ENCODE data around the gene ZNF683. TPM values are rescaled to one million over a fixed set of nuclear protein-coding genes. Genes with fewer than 3 reads are reported as not detected.

The ZNF683 gene
- total and polyA plus RNA-seq, 2 donors (not counting 3 experiments of a cell fraction or from before 2014, with no cell fraction given): not detected

DNA sequence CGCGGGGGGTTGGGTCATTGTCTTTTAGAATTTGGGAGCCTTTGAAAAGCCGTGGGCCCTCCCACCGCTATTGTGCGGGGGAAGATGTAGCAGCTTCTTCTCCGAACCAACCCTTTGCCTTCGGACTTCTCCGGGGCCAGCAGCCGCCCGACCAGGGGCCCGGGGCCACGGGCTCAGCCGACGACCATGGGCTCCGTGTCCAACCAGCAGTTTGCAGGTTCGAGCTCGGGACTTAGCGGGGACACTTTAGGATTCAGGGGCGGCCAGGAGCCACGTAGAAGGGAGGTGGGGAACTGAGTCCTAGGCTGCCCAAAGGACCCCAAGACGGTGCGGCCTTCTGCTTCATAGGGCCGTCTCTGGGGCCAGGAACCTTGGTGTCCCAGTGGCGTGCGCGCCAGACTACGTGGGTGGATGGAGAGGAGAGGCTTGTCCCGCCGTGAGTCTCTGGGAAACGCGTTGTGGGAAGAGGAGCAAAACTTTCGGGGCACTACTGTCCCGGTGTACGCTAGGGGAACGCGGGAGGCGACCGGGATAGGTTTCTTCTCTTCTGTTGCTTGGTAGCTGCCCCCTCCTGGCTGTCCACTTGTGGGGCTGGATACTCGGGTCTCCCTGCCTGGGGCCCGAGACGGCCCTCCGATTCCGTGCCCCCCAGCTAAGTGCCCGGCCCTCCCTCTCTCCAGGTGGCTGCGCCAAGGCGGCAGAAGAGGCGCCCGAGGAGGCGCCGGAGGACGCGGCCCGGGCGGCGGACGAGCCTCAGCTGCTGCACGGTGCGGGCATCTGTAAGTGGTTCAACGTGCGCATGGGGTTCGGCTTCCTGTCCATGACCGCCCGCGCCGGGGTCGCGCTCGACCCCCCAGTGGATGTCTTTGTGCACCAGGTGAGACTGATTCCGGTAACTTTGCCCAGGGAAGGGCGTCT lies 38.4 kb upstream of the ZNF683 start, which contains the start of gene LIN28A:
Gene LIN28A, plus strand, starts transcription at position 112 of the 918 bp plus-strand sequence. Its CDS starts 75 bp downstream, at position 187.
- H4K20me1 ChIP-seq (replicated peaks; ENCODE audit: control insufficient read depth, extremely low read depth, insufficient read depth, low read length): no peaks in the 10 kb centered on the region
- no peak for FAIRE-seq
- H3K79me2 ChIP-seq (ENCODE audit: control insufficient read depth, insufficient read depth, low read length): no peaks in the 10 kb centered on the region
- H3K4me3 ChIP-seq (replicated peaks in 1 of 3; ENCODE audit: insufficient read depth in 1 of 3, low read depth in 1 of 3, low read length in 3 of 3): no peak within 1 kb of the TSS
- no TSS peak for BruUV-seq (replicated peaks)
- dilution Hi-C loops (cut with MboI; ENCODE audit: extremely low pct_ligation_motif_present, low sequenced_read_pairs) (no loop called here), intact Hi-C loops (cut with micrococcal nuclease) (no loop called here)
- no peaks in the 10 kb centered on the region for H3K9me1 ChIP-seq (replicated peaks; ENCODE audit: control insufficient read depth, extremely low read depth, insufficient read depth, low read length)
- no peak within 1 kb of the TSS for H3K4me2 ChIP-seq (ENCODE audit: insufficient read depth, low read length)
- no peaks in the 10 kb centered on the region for H3K36me3 ChIP-seq (ENCODE audit: control insufficient read depth in 2 of 2, extremely low read depth in 1 of 2, insufficient read depth in 2 of 2, low read length in 2 of 2)
- ChIA-PET CTCF (interaction anchor here (0.6 to 1.5 kb wide), 3 partner anchors 10 to 529 kb away, joined by 3 to 4 read pairs (median 4); partner anchors contain the start of gene ZNF593), POLR2A (no interaction called here)
- H3K9ac ChIP-seq (replicated peaks; ENCODE audit: extremely low read depth, insufficient read depth, low read length): no peak within 1 kb of the TSS
- no peaks in the 10 kb centered on the region for H3K4me1 ChIP-seq (ENCODE audit: control insufficient read depth, extremely low read depth, insufficient read depth, low read length)
- DNase-seq (ENCODE audit: low read depth, low spot score): no peak
- H2AFZ ChIP-seq (ENCODE audit: low read depth, low read length): no peak within 1 kb of the TSS
- no peak within 1 kb of the TSS for H3K27ac ChIP-seq (ENCODE audit: insufficient read depth, low read depth, low read length)
- H3K27me3 ChIP-seq (ENCODE audit: control insufficient read depth in 2 of 2, insufficient read depth in 2 of 2, low read length in 2 of 2): peaks cover 50 to 56% of the 10 kb centered on the region in 2 experiments
- no peaks in the 10 kb centered on the region for H3K9me3 ChIP-seq (replicated peaks; ENCODE audit: control insufficient read depth, insufficient read depth, low read length)
- TF ChIP-seq CTCF (IDR thresholded peaks at IDR 0.05; ENCODE audit: extremely low read depth in 1 of 2, insufficient read depth in 1 of 2, low read depth in 1 of 2, low read length in 2 of 2) (no peak), JUN (IDR thresholded peaks at IDR 0.05; ENCODE audit: borderline replicate concordance, insufficient read depth, insufficient read length, low read depth) (no peak), EZH2 (IDR thresholded peaks at IDR 0.05; ENCODE audit: borderline replicate concordance, low read depth, low read length, severe bottlenecking) (peak; percentile 96), MYC (IDR thresholded peaks at IDR 0.05; ENCODE audit: low read depth, low read length) (no peak)
- TF ChIP-seq, protein P1, sequence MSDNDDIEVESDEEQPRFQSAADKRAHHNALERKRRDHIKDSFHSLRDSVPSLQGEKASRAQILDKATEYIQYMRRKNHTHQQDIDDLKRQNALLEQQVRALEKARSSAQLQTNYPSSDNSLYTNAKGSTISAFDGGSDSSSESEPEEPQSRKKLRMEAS (IDR thresholded peaks at IDR 0.05; ENCODE audit: insufficient read depth, insufficient read length): no peak

Data from endothelial cell of umbilical vein (primary cell).